Tibial nerve (tissue), 4 donors: ENCODE results near the gene NTM. TPM values are rescaled to one million over a fixed set of nuclear protein-coding genes. Genes with fewer than 3 reads are reported as not detected.
"Not testable (repeated sequence)": the region's sequence is repeated elsewhere in the genome, so short reads cannot be mapped to it uniquely, and the experiment has no call there.

Experiments
- DNase-seq, 2 donors: peaks; one replicate each; pipeline ENCODE4 v3.0.0-alpha.2; 2019; ENCODE audit warnings: low spot score in 2 of 2
- H3K27ac ChIP-seq, 4 donors: fragments of 200-600 bp; sonication (generic) in 3 of 4; one replicate each; pipeline ENCODE4 v1.5.1; 2017 to 2019; ENCODE audit warnings: mild to moderate bottlenecking in 1 of 4
- H3K27me3 ChIP-seq, 2 donors: fragments of 200-600 bp; sonication (generic) in 1 of 2; one replicate each; pipeline versions ENCODE4 v1.5.1 to v1.6.0; 2017 to 2019
- H3K36me3 ChIP-seq, 3 donors: fragments of 200-600 bp; sonication (generic); one replicate each; pipeline ENCODE4 v1.5.1; 2018 to 2019
- H3K4me1 ChIP-seq, 4 donors: fragments of 200-600 bp; sonication (generic) in 3 of 4; one replicate each; pipeline ENCODE4 v1.5.1; 2017 to 2019
- H3K4me3 ChIP-seq, 4 donors: fragments of 200-600 bp; sonication (generic) in 3 of 4; one replicate each; pipeline ENCODE4 v1.5.1; 2017 to 2019; ENCODE audit warnings: mild to moderate bottlenecking in 1 of 4, moderate library complexity in 1 of 4
- H3K9me3 ChIP-seq, 4 donors: fragments of 200-600 bp; sonication (generic) in 3 of 4; one replicate each; pipeline ENCODE4 v1.5.1; 2017 to 2019
- CTCF ChIP-seq, 5 experiments: fragments of 200-600 bp in 3 of 5; fragments of 450-650 bp in 2 of 5; sonication (generic) in 3 of 5; IDR thresholded peaks; one replicate each; pipeline ENCODE4 v1.5.1; 2016 to 2019; ENCODE audit warnings: antibody characterized with exemption in 5 of 5, mild to moderate bottlenecking in 3 of 5, moderate library complexity in 2 of 5
- EP300 ChIP-seq, 2 donors: sonication (generic); formaldehyde crosslinking; IDR thresholded peaks; one replicate each; pipeline ENCODE4 v1.6.1; 2017; ENCODE audit warnings: antibody characterized with exemption in 2 of 2, mild to moderate bottlenecking in 1 of 2
- POLR2A ChIP-seq, 2 donors: fragments of 450-650 bp; IDR thresholded peaks; one replicate each; pipeline ENCODE4 v1.6.1; 2017; ENCODE audit warnings: antibody characterized with exemption in 2 of 2, mild to moderate bottlenecking in 2 of 2, moderate library complexity in 2 of 2
- WGBS, 2 donors: methylation state at CpG; one replicate each; pipeline ENCODE4 v1.1.5; 2018; 5-methylcytosine and 5-hydroxymethylcytosine counted together
- total RNA-seq, 4 donors: library from RNA; depleted of rRNA; stranded (reverse); fragments of >200 nt; gene quantifications; one replicate each; pipeline ENCODE4 v1.1.0, GENCODE V29; 2016

NTM gene
- total RNA-seq, 4 donors from 2014 or later: 3.7 to 11.4 (median 10.8) TPM

GRCh38 chr11:132312701-132313111 is 942.3 kb downstream of the NTM start:
- Histone ChIP-seq H3K36me3 (peaks cover 0 to 29% (median 0%) of the 10 kb centered on the region in 3 donors), H3K27me3 (no peaks in the 10 kb centered on the region), H3K4me3 (no peak overlapping the region), H3K27ac (no peak overlapping the region), H3K4me1 (no peaks in the 10 kb centered on the region), H3K9me3 (no peaks in the 10 kb centered on the region)
- TF ChIP-seq CTCF (IDR thresholded peaks at IDR 0.05) (peak in 4 of 5 experiments; percentile 12 to 34 (median 26)), POLR2A (IDR thresholded peaks at IDR 0.05) (no peak)
- WGBS, 2 donors: 12 to 26% methylated on average over 8 of the region's 8 CpGs
- DNase-seq: no peak

GRCh38 chr11:132314911-132315455 is 944.6 kb downstream of the NTM start:
- no peaks in the 10 kb centered on the region for H3K27me3 ChIP-seq
- H3K27ac ChIP-seq: no peak overlapping the region
- 63 to 67% methylated on average over 5 of the region's 5 CpGs for WGBS, 2 donors
- no peak overlapping the region for H3K4me3 ChIP-seq
- no peak for TF ChIP-seq EP300 (IDR thresholded peaks at IDR 0.05)
- TF ChIP-seq POLR2A (IDR thresholded peaks at IDR 0.05): no peak
- TF ChIP-seq CTCF (IDR thresholded peaks at IDR 0.05): no peak
- no peak for DNase-seq
- peaks cover 0 to 52% (median 0%) of the 10 kb centered on the region in 3 donors for H3K36me3 ChIP-seq
- no peaks in the 10 kb centered on the region for H3K9me3 ChIP-seq
- no peaks in the 10 kb centered on the region for H3K4me1 ChIP-seq

- no peak for DNase-seq
- no peak overlapping the region for H3K4me3 ChIP-seq
Observed at GRCh38 chr11:132315696-132316095, 945.3 kb downstream of the NTM start.

GRCh38 chr11:132318421-132319157 is 948.2 kb downstream of the NTM start:
- peaks cover 0 to 56% (median 0%) of the 10 kb centered on the region in 3 donors for H3K36me3 ChIP-seq
- 84% methylated on average over 8 of the region's 8 CpGs for WGBS, 2 donors
- H3K4me3 ChIP-seq: no peak overlapping the region
- no peak for DNase-seq
- TF ChIP-seq POLR2A (IDR thresholded peaks at IDR 0.05) (no peak), EP300 (IDR thresholded peaks at IDR 0.05) (no peak), CTCF (IDR thresholded peaks at IDR 0.05) (no peak)
- no peaks in the 10 kb centered on the region for H3K9me3 ChIP-seq
- no peaks in the 10 kb centered on the region for H3K4me1 ChIP-seq
- H3K27me3 ChIP-seq: no peaks in the 10 kb centered on the region
- H3K27ac ChIP-seq: no peak overlapping the region

More at GRCh38 chr11:132315696-132316095, 945.3 kb downstream of the NTM start:
- Histone ChIP-seq H3K27me3 (no peaks in the 10 kb centered on the region), H3K4me1 (no peaks in the 10 kb centered on the region), H3K27ac (no peak overlapping the region), H3K9me3 (no peaks in the 10 kb centered on the region), H3K36me3 (peaks cover 0 to 56% (median 0%) of the 10 kb centered on the region in 3 donors)
- TF ChIP-seq POLR2A (IDR thresholded peaks at IDR 0.05): no peak
- no peak for TF ChIP-seq EP300 (IDR thresholded peaks at IDR 0.05)
- 66 to 76% methylated on average over 6 of the region's 6 CpGs for WGBS, 2 donors

- not testable (repeated sequence) for H3K27me3 ChIP-seq, H3K27ac ChIP-seq, DNase-seq, H3K9me3 ChIP-seq, H3K4me1 ChIP-seq, H3K4me3 ChIP-seq
- H3K36me3 ChIP-seq: peaks cover 0 to 53% (median 0%) of the 10 kb centered on the region in 3 donors
- 82 to 91% methylated on average over 6 of the region's 6 CpGs for WGBS, 2 donors
Observed at GRCh38 chr11:132319419-132319818, 949.0 kb downstream of the NTM start.

GRCh38 chr11:132330515-132330914 is 960.1 kb downstream of the NTM start:
- 41 to 45% methylated on average over 7 of the region's 7 CpGs for WGBS, 2 donors
- Histone ChIP-seq H3K9me3 (no peaks in the 10 kb centered on the region), H3K27ac (no peak overlapping the region), H3K36me3 (peaks cover 0 to 8% (median 0%) of the 10 kb centered on the region in 3 donors), H3K4me1 (no peaks in the 10 kb centered on the region), H3K27me3 (no peaks in the 10 kb centered on the region), H3K4me3 (no peak overlapping the region)
- TF ChIP-seq EP300 (IDR thresholded peaks at IDR 0.05) (no peak), POLR2A (IDR thresholded peaks at IDR 0.05) (no peak), CTCF (IDR thresholded peaks at IDR 0.05) (no peak)
- no peak for DNase-seq
